Upper lobe of left lung (tissue), 6 donors: ENCODE data around the gene XRN2. TPM values are rescaled to one million over a fixed set of nuclear protein-coding genes. Genes with fewer than 3 reads are reported as not detected.

Experiments used
- ATAC-seq, 2 donors: fragments of 200-7000 bp; cut with Tn5 transposase; one replicate each; pipeline ENCODE4 v1.9.1; 2022; ENCODE audit warnings: mild to moderate bottlenecking in 2 of 2, moderate library complexity in 2 of 2; ENCODE audit not compliant: low FRiP score in 2 of 2
- DNase-seq, 2 donors: peaks; one replicate each; pipeline ENCODE4 v3.0.0-alpha.2; 2019 to 2020
- H3K27ac ChIP-seq, 4 donors: fragments of 200-600 bp; sonication (generic); one replicate each; pipeline ENCODE4 v1.5.1; 2016 to 2019
- H3K27me3 ChIP-seq, 4 donors: fragments of 200-600 bp; sonication (generic); one replicate each; pipeline ENCODE4 v1.5.1; 2017 to 2019
- H3K36me3 ChIP-seq, 4 donors: fragments of 200-600 bp; sonication (generic); one replicate each; pipeline ENCODE4 v1.5.1; 2016 to 2019
- H3K4me1 ChIP-seq, 4 donors: fragments of 200-600 bp; sonication (generic); one replicate each; pipeline ENCODE4 v1.5.1; 2018 to 2019
- H3K4me3 ChIP-seq, 4 donors: fragments of 200-600 bp; sonication (generic); one replicate each; pipeline ENCODE4 v1.5.1; 2017 to 2019; ENCODE audit warnings: mild to moderate bottlenecking in 2 of 4, moderate library complexity in 1 of 4
- H3K9me3 ChIP-seq, 4 donors: fragments of 200-600 bp; sonication (generic); one replicate each; pipeline ENCODE4 v1.5.1; 2018 to 2019
- CTCF ChIP-seq, 6 experiments: fragments of 450-650 bp in 4 of 6; fragments of 200-600 bp in 2 of 6; sonication (generic) in 2 of 6; IDR thresholded peaks; one replicate each; pipeline ENCODE4 v1.5.1; 2016 to 2019; ENCODE audit warnings: antibody characterized with exemption in 6 of 6
- EP300 ChIP-seq, 4 donors: sonication (generic); formaldehyde crosslinking; IDR thresholded peaks; one replicate each; pipeline ENCODE4 v1.5.1; 2017; ENCODE audit warnings: antibody characterized with exemption in 4 of 4, control low read depth in 2 of 4
- POLR2A ChIP-seq, 4 donors: fragments of 450-650 bp; IDR thresholded peaks; one replicate each; pipeline ENCODE4 v1.5.1; 2016 to 2017; ENCODE audit warnings: antibody characterized with exemption in 4 of 4, mild to moderate bottlenecking in 2 of 4
- POLR2AphosphoS5 ChIP-seq, 2 donors: sonication (generic); formaldehyde crosslinking; IDR thresholded peaks; one replicate each; pipeline ENCODE4 v1.5.1; 2017; ENCODE audit warnings: antibody characterized with exemption in 2 of 2
- WGBS, 2 donors: methylation state at CpG; one replicate each; pipeline ENCODE4 v1.1.5; 2017 to 2018; 5-methylcytosine and 5-hydroxymethylcytosine counted together
- total RNA-seq, 6 donors: library from RNA; depleted of rRNA in 4 of 6; stranded (reverse); fragments of >200 nt in 4 of 6; gene quantifications; one replicate each; pipeline versions ENCODE4 v1.1.0 to v1.2.1, GENCODE V29; 2016 to 2021
- donor health status: DM: no; HTN: no; CAD: no; lungs with moderate emphysema.
- donor health status: DM: no; HTN: yes; CAD: no; lungs with severe emphysema.

XRN2 gene
- total RNA-seq, 6 donors from 2014 or later, result 38.3 to 70.5 (median 55.0) TPM

- H3K9me3 ChIP-seq, result no peaks in the 10 kb centered on the region
- peaks cover 2 to 85% (median 9%) of the 10 kb centered on the region in 4 donors for H3K36me3 ChIP-seq
- WGBS, 2 donors, result 50 to 100% methylated on average over 1 of the region's 1 CpG
- no peak overlapping the region for H3K27ac ChIP-seq
- ATAC-seq (no peak), DNase-seq (no peak)
- peaks cover 11 to 22% (median 14%) of the 10 kb centered on the region in 4 donors for H3K4me1 ChIP-seq
- no peaks in the 10 kb centered on the region for H3K27me3 ChIP-seq
- no peak for TF ChIP-seq CTCF (IDR thresholded peaks at IDR 0.05)
- TF ChIP-seq POLR2AphosphoS5 (IDR thresholded peaks at IDR 0.05), result no peak
- no peak for TF ChIP-seq POLR2A (IDR thresholded peaks at IDR 0.05)
- TF ChIP-seq EP300 (IDR thresholded peaks at IDR 0.05), result no peak
- no peak overlapping the region for H3K4me3 ChIP-seq
Observed at GRCh38 chr20:21355981-21356380, 52.9 kb downstream of the XRN2 start.

- no peak for ATAC-seq
- peaks cover 2 to 84% (median 9%) of the 10 kb centered on the region in 4 donors for H3K36me3 ChIP-seq
Observed at GRCh38 chr20:21356386-21356785, 53.3 kb downstream of the XRN2 start.

GRCh38 chr20:21357844-21358243 lies 54.7 kb downstream of the XRN2 start:
- Histone ChIP-seq H3K27ac (no peak overlapping the region), H3K4me3 (no peak overlapping the region), H3K4me1 (peaks cover 19 to 25% (median 22%) of the 10 kb centered on the region in 4 donors), H3K36me3 (peaks cover 3 to 81% (median 9%) of the 10 kb centered on the region in 4 donors), H3K9me3 (no peaks in the 10 kb centered on the region), H3K27me3 (no peaks in the 10 kb centered on the region)
- ATAC-seq, result no peak
- WGBS, 2 donors, result 76 to 79% methylated on average over 1 of the region's 1 CpG
- DNase-seq, result no peak
- TF ChIP-seq POLR2A (IDR thresholded peaks at IDR 0.05), result no peak
- no peak for TF ChIP-seq POLR2AphosphoS5 (IDR thresholded peaks at IDR 0.05)
- no peak for TF ChIP-seq EP300 (IDR thresholded peaks at IDR 0.05)

More at GRCh38 chr20:21356386-21356785, 53.3 kb downstream of the XRN2 start:
- Histone ChIP-seq H3K27me3 (no peaks in the 10 kb centered on the region), H3K27ac (no peak overlapping the region), H3K4me3 (no peak overlapping the region), H3K9me3 (no peaks in the 10 kb centered on the region), H3K4me1 (peaks cover 15 to 25% (median 18%) of the 10 kb centered on the region in 4 donors)
- no peak for DNase-seq
- TF ChIP-seq CTCF (IDR thresholded peaks at IDR 0.05) (no peak), EP300 (IDR thresholded peaks at IDR 0.05) (no peak), POLR2AphosphoS5 (IDR thresholded peaks at IDR 0.05) (no peak), POLR2A (IDR thresholded peaks at IDR 0.05) (no peak)

- no peak for TF ChIP-seq EP300 (IDR thresholded peaks at IDR 0.05)
- no peak for TF ChIP-seq CTCF (IDR thresholded peaks at IDR 0.05)
- no peak for TF ChIP-seq POLR2AphosphoS5 (IDR thresholded peaks at IDR 0.05)
- no peak for TF ChIP-seq POLR2A (IDR thresholded peaks at IDR 0.05)
- WGBS, 2 donors, result 76 to 83% methylated on average over 5 of the region's 5 CpGs
- Histone ChIP-seq H3K9me3 (no peaks in the 10 kb centered on the region), H3K27me3 (no peaks in the 10 kb centered on the region), H3K27ac (no peak overlapping the region), H3K4me3 (no peak overlapping the region), H3K36me3 (peaks cover 3 to 87% (median 14%) of the 10 kb centered on the region in 4 donors), H3K4me1 (peaks cover 19 to 25% (median 21%) of the 10 kb centered on the region in 4 donors)
- DNase-seq (no peak), ATAC-seq (no peak)
Observed at GRCh38 chr20:21358737-21359136, 55.6 kb downstream of the XRN2 start.

GRCh38 chr20:21360705-21361104 lies 57.6 kb downstream of the XRN2 start:
- peak in 1 of 2 donors; percentile 42 for ATAC-seq
- no peaks in the 10 kb centered on the region for H3K9me3 ChIP-seq
- H3K36me3 ChIP-seq, result peaks cover 0 to 76% (median 18%) of the 10 kb centered on the region in 4 donors
- peak overlapping the region in 2 of 4 donors; percentile 48 to 53 for H3K27ac ChIP-seq
- 41 to 55% methylated on average over 1 of the region's 1 CpG for WGBS, 2 donors
- DNase-seq, result no peak
- no peak overlapping the region for H3K4me3 ChIP-seq
- H3K4me1 ChIP-seq, result peaks cover 19 to 25% (median 21%) of the 10 kb centered on the region in 4 donors
- no peak for TF ChIP-seq CTCF (IDR thresholded peaks at IDR 0.05)
- TF ChIP-seq POLR2AphosphoS5 (IDR thresholded peaks at IDR 0.05), result no peak
- no peak for TF ChIP-seq EP300 (IDR thresholded peaks at IDR 0.05)
- TF ChIP-seq POLR2A (IDR thresholded peaks at IDR 0.05), result no peak
- no peaks in the 10 kb centered on the region for H3K27me3 ChIP-seq
